ENCODE results near the gene VEPH1.

DNA sequence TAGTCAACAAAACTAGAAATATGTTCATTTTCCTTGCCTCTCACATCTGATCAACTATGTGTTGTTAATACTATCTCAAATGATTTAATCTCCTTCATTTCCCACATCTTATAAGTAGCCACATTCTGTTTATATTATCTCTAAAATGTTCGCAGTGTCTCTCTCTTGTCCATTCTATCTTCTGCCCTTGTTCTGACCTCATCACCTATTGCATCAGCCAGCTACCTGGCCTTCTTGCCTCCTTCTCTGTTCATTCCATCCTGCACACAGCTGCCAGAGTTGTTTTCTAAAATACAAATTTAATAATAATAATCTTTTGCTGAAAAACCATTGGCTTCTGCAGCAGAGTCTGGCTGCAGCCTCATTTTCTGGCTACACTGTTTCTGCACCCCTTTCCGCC lies 267.9 kb downstream of the VEPH1 start:
- TF ChIP-seq POLR2A (IDR thresholded peaks at IDR 0.05) = no peak
- TF ChIP-seq, protein P1, sequence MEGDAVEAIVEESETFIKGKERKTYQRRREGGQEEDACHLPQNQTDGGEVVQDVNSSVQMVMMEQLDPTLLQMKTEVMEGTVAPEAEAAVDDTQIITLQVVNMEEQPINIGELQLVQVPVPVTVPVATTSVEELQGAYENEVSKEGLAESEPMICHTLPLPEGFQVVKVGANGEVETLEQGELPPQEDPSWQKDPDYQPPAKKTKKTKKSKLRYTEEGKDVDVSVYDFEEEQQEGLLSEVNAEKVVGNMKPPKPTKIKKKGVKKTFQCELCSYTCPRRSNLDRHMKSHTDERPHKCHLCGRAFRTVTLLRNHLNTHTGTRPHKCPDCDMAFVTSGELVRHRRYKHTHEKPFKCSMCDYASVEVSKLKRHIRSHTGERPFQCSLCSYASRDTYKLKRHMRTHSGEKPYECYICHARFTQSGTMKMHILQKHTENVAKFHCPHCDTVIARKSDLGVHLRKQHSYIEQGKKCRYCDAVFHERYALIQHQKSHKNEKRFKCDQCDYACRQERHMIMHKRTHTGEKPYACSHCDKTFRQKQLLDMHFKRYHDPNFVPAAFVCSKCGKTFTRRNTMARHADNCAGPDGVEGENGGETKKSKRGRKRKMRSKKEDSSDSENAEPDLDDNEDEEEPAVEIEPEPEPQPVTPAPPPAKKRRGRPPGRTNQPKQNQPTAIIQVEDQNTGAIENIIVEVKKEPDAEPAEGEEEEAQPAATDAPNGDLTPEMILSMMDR (IDR thresholded peaks at IDR 0.05) = no peak

All from tibial nerve (tissue), 3 donors.